VCaP (cell line): ENCODE data around the gene DENND6A.

ENCODE experiments used
- H3K27ac ChIP-seq: fragments of 450-650 bp; 2 replicates; pipeline ENCODE4 v1.5.1; 2017
- TF ChIP-seq, protein P1 (sequence below): fragments of 450-650 bp; conservative IDR thresholded peaks from 2 replicates; pipeline ENCODE4 v1.5.1; 2017; ENCODE audit warnings: mild to moderate bottlenecking, moderate library complexity

DENND6A gene, protein sequence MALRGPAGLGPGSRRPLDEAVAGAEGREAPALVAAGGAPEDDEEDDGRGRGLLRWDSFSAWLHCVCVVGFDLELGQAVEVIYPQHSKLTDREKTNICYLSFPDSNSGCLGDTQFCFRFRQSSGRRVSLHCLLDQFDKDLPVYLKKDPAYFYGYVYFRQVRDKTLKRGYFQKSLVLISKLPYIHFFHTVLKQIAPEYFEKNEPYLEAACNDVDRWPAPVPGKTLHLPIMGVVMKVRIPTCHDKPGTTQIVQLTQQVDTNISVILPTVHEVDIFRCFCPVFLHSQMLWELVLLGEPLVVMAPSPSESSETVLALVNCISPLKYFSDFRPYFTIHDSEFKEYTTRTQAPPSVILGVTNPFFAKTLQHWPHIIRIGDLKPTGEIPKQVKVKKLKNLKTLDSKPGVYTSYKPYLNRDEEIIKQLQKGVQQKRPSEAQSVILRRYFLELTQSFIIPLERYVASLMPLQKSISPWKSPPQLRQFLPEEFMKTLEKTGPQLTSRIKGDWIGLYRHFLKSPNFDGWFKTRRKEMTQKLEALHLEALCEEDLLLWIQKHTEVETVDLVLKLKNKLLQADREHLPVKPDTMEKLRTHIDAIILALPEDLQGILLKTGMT

DNA sequence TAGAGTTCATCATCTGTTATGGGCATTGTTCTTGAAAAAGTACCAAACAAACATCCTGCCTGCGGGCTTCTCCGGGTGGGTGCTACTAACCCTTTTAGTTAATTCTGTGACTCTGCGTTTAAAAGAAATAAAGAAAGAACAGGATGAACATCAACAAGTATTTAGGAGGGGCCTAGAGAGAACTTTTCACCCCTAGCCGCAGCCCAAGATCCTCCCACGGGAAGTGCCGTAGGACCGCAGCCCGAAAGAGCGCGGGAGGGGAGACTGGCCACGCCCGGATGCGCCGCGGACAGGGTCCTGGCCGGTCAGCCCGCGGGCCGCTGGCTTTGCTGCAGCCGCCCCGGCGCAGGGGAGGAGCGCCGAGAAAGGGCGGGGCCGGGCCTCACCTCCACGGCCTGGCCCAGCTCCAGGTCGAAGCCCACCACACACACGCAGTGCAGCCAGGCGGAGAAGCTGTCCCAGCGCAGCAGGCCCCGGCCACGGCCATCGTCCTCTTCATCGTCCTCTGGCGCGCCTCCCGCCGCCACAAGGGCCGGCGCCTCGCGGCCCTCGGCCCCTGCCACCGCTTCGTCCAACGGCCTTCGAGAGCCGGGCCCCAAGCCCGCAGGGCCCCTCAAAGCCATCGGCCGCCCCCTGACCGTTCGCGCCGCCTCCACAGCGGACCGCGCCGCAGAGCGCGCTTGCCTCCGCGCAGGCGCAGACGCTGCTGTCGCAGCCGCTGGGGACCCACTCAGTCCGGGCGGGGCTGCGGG lies at the start of gene DENND6A:
Gene DENND6A, minus strand, starts transcription at position 682 of the 752 bp plus-strand sequence. Its CDS starts 59 bp downstream, at position 623.
- TF ChIP-seq, protein P1, sequence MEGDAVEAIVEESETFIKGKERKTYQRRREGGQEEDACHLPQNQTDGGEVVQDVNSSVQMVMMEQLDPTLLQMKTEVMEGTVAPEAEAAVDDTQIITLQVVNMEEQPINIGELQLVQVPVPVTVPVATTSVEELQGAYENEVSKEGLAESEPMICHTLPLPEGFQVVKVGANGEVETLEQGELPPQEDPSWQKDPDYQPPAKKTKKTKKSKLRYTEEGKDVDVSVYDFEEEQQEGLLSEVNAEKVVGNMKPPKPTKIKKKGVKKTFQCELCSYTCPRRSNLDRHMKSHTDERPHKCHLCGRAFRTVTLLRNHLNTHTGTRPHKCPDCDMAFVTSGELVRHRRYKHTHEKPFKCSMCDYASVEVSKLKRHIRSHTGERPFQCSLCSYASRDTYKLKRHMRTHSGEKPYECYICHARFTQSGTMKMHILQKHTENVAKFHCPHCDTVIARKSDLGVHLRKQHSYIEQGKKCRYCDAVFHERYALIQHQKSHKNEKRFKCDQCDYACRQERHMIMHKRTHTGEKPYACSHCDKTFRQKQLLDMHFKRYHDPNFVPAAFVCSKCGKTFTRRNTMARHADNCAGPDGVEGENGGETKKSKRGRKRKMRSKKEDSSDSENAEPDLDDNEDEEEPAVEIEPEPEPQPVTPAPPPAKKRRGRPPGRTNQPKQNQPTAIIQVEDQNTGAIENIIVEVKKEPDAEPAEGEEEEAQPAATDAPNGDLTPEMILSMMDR, result no peak
- peak within 1 kb of the TSS; percentile 96 for H3K27ac ChIP-seq

DNA sequence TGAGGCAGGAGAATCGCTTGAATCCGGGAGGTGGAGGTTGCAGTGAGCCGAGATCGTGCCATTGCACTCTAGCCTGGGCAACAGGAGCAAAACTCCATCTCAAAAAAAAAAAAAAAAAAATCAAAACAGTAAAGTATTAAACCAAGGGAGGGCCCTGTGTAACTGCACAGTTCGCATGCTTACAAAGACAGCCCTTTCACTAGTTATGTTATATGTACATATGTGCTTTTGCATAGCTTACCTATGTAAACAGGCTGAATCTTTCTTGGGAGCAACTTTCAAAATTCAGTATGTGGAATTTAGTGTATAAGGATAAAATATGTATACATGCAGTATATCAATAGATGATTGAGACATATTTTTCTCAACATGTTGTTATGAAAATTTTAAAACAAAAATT lies 47.1 kb upstream of the DENND6A start:
- no peak overlapping the region for H3K27ac ChIP-seq
- TF ChIP-seq, protein P1, result no peak

DNA sequence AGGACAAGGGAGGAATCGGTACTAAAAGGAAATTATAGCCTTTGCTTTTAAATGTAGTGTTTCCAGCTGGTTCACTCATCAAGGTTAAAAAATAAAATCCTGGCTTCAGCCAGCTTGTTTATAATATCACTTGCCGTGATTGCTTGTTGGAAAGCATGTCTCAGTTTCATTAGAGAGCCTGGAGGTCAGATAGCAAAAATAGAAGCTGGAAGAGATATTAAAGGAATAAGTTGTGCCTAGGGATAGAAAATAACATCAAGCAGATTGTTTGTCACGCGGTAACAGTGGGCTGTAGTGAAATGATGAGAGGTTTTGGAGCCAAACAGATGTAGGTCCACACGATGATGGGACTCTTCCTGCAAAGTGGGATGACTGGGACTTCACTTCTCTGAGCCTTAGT lies 45.5 kb upstream of the DENND6A start:
- TF ChIP-seq, protein P1, result no peak
- H3K27ac ChIP-seq, result no peak overlapping the region

DNA sequence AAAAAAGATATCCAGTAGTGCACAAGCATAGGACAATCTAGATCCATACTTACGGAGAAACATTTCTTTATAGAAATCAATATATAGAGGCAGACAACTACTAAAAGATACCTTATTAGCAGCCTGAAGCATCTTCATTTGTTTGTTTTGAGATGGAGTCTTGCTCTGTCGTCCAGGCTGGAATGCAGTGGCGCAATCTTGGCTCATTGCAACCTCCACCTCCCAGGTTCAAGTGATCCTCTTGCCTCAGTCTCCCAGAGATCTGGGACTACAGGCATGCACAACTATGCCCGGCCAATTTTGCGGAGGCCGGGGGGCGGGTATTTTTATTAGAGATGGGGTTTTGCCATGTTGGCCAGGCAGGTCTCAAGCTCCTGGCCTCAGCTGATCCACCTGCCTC lies 45.0 kb upstream of the DENND6A start:
- H3K27ac ChIP-seq, result no peak overlapping the region
- TF ChIP-seq, protein P1, result no peak

DNA sequence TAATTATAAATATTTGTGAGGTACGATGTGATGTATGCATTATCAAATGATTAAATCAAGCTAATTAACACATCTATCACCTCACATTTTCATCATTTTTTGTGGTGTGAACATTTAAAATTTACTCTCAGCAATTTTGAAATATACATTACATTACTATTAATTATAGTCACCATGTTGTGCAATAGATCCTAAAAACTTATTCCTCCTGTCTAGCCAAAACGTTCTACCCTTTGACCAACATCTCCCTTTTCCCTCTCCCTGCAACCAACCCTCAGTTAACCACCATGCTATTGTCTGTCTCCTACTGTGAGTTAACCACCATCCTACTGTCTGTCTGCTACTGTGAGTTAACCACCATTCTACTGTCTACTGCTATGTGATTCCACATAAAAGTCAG lies 42.5 kb upstream of the DENND6A start:
- H3K27ac ChIP-seq, result no peak overlapping the region
- TF ChIP-seq, protein P1, result no peak

DNA sequence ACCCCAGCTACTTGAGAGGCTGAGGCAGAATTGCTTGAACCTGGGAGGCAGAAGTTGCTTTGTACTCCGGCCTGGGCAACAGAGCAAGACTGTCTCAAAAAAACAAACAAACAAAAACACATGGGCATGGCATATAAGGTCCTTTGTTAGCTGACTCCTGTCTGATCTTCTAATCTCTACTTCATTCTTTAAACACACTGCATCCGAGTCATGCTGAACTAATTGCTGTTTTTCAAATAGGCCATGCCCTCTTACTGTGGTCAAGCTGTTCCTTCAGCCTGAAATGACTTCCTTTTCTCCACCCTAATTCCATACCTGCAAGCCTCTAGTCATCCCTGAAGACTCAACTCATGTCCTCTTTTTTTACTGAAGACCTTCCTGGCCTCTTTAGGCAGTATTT lies 40.9 kb upstream of the DENND6A start:
- H3K27ac ChIP-seq, result no peak overlapping the region
- TF ChIP-seq, protein P1, result no peak

DNA sequence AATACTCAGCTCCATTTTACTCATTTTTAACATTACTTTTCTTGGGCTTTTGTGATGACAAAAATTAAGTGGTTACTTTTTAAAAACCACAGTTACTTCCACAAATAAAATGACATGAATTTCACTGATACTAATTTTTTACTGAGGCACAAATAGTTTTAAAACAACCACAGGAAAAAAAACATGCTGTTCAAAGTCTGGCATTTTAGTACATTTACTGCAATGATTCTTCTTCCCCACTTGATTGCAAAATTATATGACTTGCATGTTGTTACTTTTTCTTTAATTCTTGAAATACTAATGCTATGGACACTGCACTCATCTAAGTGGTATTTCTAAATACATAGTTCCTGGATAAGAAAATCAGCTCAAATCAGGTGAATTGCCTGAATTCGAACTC lies 38.4 kb upstream of the DENND6A start:
- TF ChIP-seq, protein P1, result no peak
- no peak overlapping the region for H3K27ac ChIP-seq
